GM21786 (cell line): ENCODE data around the gene ENKUR.
A peak's percentile ranks its signal among the peaks of the same experiment; 100 is the strongest.

Source experiments
- ATAC-seq: cut with Tn5 transposase; IDR thresholded peaks from one replicate; pipeline ENCODE4 v1.9.1; 2021; ENCODE audit not compliant: unreplicated experiment

Gene ENKUR, protein sequence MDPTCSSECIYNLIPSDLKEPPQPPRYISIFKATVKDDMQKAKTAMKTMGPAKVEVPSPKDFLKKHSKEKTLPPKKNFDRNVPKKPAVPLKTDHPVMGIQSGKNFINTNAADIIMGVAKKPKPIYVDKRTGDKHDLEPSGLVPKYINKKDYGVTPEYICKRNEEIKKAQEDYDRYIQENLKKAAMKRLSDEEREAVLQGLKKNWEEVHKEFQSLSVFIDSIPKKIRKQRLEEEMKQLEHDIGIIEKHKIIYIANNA

DNA sequence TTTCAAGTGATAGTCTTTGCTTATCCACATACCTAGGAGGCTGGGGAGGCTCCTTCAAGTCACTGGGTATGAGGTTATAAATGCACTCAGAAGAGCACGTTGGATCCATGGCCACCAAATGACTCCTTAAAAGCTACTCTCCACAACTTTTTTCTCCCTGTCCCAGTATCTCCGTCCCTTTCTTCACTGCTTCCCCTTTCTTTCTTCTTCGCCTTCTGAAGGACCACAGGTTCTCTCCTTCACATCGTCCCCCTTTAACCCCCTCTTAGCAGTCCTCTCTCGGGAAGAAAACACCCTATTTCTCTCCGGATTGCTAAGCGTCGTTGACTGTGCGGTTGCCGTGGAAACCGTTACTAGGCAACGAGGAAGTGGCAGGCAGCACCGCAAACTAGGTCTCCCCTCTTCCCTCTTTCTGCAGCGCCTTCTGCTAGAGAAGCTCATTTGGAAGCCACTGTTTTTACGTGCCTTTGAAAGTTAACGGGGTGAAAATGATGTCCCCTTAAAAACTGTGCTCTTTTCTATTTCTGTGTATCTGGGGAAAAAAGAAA lies at the start of gene ENKUR:
TSS of gene ENKUR (minus strand) at position 331 of the 548 bp plus-strand sequence. CDS start at position 109, 222 bp downstream.
- peak; percentile 59 for ATAC-seq

DNA sequence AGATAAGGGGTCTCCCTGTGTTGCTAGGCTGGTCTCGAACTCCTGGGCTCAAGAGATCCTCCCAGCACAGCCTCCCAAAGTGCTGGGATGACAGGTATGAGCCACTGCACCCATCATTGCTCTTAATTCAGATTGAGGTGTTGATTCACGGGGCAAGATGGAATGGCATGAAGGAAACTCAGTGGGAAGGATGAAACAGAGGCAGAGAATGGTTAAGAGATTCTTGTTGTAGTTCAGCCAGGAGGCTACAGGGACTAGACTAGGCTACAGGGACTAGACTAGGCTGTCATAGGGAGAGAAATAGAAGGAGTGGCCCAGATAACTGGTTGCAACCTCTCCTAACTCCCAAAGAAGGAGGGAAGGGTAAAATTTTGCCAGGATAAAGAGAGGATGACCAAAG lies 48.4 kb upstream of the ENKUR start:
- no peak for ATAC-seq

DNA sequence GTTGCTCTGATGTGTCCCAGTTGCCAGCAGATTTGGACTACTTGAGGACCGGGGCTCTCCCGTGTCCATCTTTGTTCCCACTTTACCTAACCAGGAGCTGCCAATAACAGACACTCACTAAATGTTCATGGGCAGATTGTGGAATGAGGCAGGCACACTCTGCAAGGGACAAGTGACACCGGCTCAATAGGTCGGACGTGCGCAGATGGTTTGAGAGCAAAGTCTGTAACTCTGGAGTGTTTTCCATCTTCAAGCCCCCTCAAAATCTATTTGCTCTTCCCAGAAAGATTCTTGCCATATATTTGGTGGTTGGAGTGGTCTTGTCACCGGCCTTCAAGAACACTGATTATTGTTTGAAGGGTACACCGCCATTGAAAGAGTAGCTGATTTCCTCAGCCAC lies 47.7 kb upstream of the ENKUR start:
- no peak for ATAC-seq

DNA sequence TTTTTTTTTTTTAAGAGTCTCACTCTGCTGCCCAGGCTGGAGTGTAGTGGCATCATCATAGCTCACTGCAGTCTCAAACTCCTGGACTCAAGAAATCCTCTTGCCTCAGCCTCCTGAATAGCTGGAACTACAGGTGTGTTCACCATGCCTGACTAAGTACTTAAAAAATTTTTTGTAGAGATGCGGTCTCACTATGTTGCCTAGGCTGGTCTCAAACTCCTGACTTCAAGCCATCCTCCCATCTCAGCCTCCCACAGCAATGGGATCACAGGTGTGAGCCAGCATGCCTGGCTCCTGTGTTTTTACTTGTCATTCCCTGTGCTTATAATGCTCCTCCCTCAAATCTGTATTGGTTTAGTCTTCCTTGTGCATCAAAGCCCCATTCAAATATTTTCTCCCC lies 47.2 kb upstream of the ENKUR start:
- no peak for ATAC-seq

DNA sequence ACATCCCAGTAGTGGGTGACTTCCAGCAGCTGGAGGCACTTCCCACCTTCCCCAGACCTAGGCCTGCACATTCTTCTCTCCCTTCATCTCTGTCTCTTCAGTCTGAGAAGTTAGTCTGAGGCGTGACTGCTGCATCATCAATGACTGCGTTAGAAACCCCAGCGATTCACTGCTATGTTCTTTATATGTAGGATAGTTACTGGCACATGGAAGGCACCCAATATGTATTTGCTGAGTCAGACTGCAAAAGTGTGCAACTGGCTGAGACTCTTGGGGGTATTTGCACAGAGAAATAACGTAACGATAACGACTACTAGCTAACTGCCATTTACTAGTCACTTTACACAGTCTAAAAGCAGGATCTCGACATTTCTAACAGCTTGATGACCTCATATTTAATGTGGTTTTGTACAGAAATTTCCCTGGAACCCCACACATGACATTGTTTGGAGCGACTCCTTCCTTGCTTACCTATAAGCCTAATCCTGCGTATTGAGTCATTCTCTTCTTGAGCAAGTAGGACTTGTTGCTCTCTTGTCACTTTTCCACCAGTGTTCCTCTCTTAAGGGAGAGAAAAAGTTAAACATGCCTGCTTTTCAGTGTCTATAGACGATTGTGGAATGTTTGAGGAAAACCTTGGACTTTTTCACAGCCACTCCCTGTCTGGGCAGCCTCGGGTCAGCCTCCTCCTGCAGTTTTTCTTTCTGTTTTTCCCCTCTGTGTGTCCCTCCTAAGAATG lies 45.9 kb upstream of the ENKUR start:
- ATAC-seq: no peak

DNA sequence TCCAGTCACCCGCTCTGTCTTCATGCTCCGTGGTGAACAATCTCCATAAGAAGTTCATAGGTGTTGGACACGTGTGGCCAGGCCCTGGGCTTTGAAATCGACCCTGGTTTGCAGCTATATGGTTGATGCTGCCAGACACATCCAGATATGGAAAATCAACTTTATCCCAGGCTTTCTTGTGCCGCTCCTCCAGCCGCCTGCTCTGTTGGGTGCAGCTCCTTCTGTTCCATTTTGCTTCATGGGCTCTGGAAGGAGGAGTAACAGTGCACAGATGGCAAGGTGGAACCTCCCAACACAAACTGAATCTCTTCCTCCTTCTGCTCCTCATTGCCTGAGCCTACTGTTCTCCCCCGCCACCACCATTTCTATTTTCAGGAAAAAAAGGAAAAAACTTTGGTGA lies 45.2 kb upstream of the ENKUR start:
- ATAC-seq: no peak

DNA sequence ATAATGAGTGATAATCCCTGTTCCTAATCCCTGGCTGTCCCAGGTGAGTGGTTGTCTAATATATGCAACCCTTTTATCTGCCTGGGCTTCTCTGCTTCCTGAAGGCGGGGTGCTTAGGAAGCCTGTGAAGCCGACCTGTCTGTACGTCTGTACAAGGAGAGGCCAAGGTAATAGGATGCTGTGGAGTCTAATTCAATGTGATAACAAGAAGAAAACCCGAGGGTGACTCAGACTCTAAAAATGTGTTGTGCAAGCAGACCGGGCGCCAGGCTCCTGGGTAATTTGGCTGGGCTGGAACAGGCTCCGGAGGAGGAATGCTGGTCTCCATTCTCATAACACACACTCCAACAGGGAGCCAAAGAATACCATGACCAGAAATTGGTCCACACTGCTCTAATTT lies 44.0 kb upstream of the ENKUR start:
- ATAC-seq: no peak

DNA sequence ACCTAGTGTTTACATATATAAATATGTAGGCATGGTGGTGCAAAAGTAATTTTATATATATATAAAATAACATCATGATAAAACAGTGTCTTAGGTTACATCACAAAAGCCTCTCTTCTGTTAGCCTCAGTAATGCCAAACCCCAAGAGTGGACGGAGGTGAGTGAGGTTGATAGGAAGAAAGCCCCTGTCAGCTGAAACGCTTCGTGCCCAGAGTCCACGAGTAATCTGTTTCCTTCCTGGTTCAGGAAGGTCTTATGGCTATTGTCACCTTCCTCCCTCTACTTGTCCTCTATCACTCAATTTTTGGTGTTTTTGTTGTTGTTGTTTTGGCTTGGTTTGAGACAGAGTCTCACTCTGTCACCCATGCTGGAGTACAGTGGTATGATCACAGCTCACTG lies 41.9 kb upstream of the ENKUR start:
- no peak for ATAC-seq

DNA sequence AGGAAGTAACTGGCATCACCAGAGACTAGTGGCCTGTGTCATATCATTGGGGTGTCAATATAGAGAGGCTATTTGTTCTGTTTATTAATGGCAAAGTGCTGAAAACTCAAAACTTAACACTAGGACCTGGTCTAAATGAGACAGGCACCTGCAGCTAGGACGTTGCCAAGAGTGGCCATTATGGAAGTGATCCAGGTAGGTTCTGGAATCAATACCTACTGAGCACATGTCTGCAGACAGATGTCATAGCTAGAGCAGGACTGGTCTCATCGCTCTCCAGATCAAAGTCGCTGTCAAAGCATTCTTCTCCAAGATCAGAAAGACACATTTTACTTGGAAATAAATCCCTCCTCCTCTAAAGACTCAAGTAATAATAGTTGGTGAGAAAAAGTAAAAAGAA lies 40.8 kb upstream of the ENKUR start:
- no peak for ATAC-seq

DNA sequence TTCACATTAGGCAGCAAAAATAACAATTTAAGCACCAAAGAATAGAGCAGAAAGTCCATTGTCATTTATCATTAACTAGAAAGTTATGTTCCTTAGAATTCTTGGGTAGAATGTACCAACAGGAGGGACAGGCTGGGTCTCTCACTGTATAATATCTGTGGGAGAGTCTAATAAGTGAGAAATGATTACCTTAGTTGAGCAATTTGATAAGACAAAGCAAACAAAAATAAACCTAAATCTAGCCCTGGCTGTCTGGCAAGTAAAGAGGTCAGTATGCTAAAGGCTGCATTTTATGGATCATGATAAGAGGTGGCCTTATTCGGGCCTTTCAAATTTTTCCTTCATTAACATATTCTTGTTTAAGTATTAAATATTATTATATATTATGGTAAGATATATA lies 36.1 kb upstream of the ENKUR start:
- no peak for ATAC-seq

DNA sequence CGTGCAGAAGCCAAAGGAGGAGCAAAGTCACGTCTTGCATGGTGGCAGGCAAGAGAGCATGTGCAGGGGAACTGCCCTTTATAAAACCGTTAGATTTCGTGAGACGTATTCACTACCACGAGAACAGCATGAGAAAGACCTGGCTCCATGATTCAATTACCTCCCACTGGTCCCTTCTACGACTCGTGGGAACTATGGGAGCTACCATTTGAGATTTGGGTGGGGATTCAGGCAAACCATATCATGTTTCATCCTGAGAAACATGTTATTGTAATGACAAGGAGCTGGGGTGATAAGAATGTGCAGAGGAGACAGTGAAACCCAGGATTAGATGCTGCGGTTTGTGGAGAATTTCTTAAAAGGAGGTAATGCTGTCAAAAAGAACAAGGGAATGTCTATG lies 34.4 kb upstream of the ENKUR start:
- ATAC-seq: no peak

DNA sequence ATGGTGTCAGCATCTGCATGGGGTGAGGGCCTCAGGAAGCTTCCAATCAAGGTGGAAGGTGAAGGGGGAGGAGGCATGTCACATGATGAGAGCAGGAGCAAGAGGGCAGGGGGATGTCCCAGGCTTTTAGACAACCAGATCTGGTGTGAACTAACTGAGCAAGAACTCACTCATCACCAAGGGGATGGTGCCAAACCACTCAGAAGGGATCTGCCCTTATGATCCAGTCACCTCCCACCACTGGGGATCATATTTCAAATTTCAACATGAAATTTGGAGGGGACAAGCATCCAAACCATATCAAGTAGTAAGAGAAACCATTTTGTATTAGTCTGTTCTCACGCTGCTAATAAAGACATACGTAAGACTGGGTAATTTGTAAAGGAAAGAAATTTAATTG lies 34.0 kb upstream of the ENKUR start:
- ATAC-seq: no peak

DNA sequence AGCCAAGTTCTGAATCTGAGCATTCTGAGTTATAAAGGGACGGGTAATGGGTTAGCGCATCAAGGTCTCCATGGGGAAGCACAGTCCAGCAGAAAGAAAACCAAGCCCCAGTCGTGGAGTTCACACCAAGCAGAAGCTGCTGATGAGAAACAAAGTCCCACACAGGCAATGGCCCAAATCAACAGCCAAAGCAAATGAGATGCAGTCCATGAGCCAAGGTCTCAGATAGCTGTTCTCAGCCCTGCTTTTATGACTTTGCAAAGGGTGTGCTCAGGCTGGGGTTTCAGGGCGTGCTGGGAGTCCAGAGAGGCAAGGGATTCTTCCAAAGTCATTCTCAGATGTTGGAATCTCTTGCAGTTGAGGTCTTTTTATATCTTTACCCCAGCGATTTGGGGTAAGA lies 32.5 kb upstream of the ENKUR start:
- ATAC-seq: no peak

DNA sequence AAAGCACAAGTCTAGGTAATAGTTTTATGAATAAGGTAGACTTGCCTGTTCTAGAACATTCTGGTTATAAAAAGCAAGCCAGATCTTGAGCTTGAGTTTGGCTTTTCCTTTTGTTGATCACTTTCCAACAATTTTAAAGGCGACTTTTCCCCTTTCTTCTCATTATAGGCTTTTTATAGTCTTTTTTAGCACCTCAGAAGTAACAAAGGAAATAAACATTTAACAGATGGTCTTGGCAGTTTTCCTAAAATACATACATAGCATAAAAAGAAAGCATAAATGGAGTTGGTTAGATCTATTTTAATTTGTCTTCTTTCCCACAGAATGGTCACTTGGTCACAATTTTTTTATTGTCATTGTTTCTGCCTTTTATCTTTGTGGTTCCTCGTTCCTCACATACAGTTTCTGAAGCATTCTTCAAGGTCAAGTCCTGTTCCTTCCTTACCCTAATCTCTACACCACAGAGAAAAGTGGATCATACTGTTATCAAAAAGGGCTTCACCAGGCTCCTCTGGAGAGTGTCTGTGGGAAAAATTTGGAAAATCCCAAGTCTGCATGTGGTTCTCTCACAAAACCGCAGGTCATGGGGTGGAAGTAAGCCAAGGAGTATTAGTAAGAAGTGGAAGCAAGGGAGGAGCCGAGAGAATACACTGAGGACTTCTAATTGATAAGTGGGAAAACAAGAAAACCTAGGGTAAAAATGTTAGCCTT lies 31.8 kb upstream of the ENKUR start:
- ATAC-seq: no peak

DNA sequence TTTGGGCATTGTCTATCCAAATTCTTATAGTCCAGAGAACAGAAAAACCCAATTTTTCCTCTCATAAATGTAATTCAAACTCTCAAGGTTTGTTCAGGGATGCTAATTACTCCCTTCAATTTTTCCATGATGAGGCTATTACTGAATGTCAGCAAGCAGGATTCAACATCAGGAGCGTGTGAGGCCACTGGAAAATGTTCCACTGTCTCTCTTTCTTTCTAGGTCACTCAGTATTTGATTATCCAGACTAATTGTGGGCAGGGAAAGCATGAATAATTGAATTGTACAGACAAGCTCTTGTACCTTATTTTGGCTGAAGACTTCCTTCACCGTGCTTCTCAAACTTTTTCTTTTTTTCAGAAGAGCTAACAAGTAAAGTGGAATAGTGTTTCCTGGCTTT lies 31.1 kb upstream of the ENKUR start:
- ATAC-seq: no peak

DNA sequence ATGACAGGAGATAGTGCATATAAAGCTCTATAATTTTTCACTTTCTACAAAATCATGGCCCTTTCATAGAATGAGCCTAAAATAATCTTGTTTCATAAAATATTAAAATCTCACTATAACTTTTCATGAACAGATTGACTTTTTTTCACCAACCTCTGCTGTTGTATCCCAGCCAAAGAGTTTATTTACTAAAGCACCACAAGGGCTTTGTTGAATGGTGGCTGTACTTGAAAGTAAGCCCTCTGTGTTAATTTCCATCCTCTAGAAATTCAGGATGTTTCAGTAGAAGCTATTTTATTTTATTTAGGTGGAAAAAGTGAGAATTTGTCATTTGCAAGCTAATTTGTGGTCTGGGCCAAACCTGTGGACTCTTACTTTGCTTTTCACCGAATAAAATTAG lies 30.7 kb upstream of the ENKUR start:
- no peak for ATAC-seq

DNA sequence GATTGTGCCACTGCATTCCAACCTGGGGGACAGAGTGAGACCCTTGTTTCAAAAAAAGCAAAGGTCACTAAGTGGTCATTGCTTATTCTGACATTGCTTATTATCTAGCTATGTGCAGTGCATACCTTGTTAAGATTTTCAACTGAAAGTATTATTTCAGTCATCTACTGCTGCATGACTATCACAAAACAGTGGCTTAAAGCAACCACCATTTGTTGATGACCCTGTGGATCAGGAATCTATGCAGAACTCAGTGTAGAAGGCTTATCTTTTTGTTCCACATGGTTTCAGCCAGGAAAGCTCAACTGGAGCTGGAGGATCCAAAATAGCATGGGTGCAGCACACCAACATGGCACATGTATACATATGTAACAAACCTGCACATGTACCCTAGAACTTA lies 23.6 kb upstream of the ENKUR start:
- no peak for ATAC-seq

DNA sequence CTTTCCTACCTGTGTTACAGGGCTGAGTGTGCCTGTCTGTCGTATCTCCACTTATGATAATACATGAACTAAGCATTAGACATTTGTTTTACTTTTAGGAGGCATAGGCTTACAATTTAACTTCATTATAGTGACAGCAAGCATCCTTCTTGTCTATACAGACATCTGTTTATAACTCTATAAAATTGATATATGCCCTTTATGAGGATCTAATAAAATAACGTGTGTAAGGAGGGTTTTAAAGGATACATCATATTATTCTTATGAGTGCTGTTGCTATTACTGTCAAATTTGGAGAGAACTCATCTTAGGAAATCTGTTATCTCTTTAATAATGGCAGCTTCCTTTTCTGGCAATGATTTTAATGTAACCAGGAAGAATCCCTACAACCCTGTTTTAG lies 22.4 kb upstream of the ENKUR start:
- no peak for ATAC-seq

DNA sequence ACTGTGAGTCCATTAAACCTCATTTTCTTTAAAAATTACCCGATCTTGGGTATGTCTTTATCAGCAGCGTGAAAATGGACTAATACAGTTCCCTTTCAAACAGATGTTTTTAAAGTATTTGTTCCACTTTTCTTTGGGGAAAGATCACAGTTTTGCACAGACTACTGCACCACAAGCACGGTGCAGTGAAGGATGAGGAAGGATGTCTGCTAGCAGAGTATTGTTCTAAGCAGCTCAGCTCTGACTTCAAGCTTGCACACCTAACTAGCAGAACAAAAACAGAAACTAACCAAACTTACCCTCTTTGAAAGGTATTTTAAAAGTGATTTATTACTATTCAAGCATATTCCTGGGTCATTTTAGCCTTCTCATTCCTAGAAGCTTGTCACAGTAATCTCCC lies 20.4 kb upstream of the ENKUR start:
- ATAC-seq: peak; percentile 94

DNA sequence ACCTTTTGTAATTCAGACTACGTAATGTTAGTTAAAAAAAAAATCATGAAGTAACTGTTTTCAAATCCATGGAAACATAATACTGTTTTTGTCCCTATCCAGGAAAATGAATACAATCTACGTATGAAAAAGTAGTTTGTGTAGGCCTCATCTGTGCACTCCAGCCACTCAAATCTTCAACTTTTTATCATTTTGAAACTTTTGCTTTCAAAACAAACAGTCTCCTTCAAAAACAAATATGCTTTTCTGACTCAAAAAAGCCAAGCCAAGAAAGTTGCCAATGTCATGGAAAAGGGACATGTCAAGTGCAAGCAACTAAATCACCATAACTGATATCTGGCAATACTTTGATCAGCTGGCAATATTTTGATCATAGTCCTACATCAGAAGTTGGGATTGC lies 13.6 kb upstream of the ENKUR start:
- no peak for ATAC-seq

DNA sequence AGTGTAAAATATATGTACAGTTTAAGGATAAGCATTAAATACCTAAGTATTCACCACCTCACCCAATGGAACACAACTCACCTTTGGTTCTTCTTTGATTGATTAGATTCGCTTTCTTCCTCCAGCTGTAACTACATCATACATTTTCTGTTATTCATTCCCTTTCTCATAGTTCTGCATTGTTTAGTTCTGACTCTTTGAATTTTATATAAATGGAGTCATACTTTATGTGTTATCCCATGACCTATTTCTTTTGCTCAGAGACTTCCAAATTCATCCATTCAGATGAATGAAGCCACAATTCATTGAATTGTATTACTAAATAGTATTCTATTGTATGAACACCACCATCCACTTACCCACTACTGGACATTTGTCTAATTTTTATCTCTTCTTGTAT lies 12.8 kb upstream of the ENKUR start:
- no peak for ATAC-seq

DNA sequence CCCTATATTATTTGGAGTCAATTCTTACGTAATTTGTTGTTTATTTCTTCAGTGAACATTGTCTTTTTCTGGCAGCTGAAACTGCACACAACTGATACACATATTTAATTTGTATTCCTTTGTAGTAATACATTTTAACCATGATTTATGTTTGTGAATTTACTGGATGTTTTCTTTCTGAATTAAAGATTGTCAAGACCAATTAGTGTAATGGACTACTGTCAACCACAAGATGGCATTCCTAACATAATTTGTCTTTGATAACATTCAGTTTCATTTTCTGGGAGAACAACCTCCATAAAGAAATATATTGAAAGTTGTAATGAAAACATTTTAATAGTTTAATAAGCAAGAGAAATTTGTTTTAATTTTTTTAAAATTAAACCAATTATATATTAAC lies 10.5 kb upstream of the ENKUR start:
- no peak for ATAC-seq
